ENCODE measurements around the gene CLEC5A.
A peak's percentile ranks its signal among the peaks of the same experiment; 100 is the strongest.
"Not testable (repeated sequence)": the region's sequence is repeated elsewhere in the genome, so short reads cannot be mapped to it uniquely, and the experiment has no call there.

Gene CLEC5A

GRCh38 chr7:141946796-141947195 is at the start of gene CLEC5A:
Gene CLEC5A (minus strand): TSS chr7:141946974. CDS start chr7:141946292, 682 bp downstream.
- no peak for DNase-seq

GRCh38 chr7:141993354-141993753 is 46.6 kb upstream of the CLEC5A start:
- DNase-seq = no peak

- DNase-seq = no peak
Observed at GRCh38 chr7:141992688-141993087, 45.9 kb upstream of the CLEC5A start.

- DNase-seq = no peak
Observed at GRCh38 chr7:141992156-141992555, 45.4 kb upstream of the CLEC5A start.

GRCh38 chr7:141991140-141991539 is 44.4 kb upstream of the CLEC5A start:
- DNase-seq = no peak

GRCh38 chr7:141990011-141990725 is 43.4 kb upstream of the CLEC5A start:
- DNase-seq = no peak

- not testable (repeated sequence) for DNase-seq
Observed at GRCh38 chr7:141987803-141988202, 41.0 kb upstream of the CLEC5A start.

GRCh38 chr7:141986923-141987322 is 40.1 kb upstream of the CLEC5A start:
- DNase-seq = no peak

- DNase-seq = not testable (repeated sequence)
Observed at GRCh38 chr7:141985926-141986325, 39.2 kb upstream of the CLEC5A start.

GRCh38 chr7:141979568-141979967 is 32.8 kb upstream of the CLEC5A start:
- DNase-seq = no peak

GRCh38 chr7:141978351-141978750 is 31.6 kb upstream of the CLEC5A start:
- no peak for DNase-seq

- no peak for DNase-seq
Observed at GRCh38 chr7:141976524-141977245, 29.9 kb upstream of the CLEC5A start.

- DNase-seq = peak; percentile 66
Observed at GRCh38 chr7:141975806-141976523, 29.2 kb upstream of the CLEC5A start.

- DNase-seq = peak; percentile 38
Observed at GRCh38 chr7:141974831-141975230, 28.1 kb upstream of the CLEC5A start.

GRCh38 chr7:141973673-141974072 is 26.9 kb upstream of the CLEC5A start, which contains the start of gene TAS2R38:
Gene TAS2R38 (minus strand): TSS chr7:141973773. CDS start chr7:141973689, 84 bp downstream.
- DNase-seq = no peak

GRCh38 chr7:141960687-141961422 is 14.1 kb upstream of the CLEC5A start:
- DNase-seq = no peak

- no peak for DNase-seq
Observed at GRCh38 chr7:141956084-141956483, 9.3 kb upstream of the CLEC5A start.

- DNase-seq = no peak
Observed at GRCh38 chr7:141954334-141954733, 7.6 kb upstream of the CLEC5A start.

GRCh38 chr7:141952461-141952860 is 5.7 kb upstream of the CLEC5A start:
- DNase-seq = no peak

- DNase-seq = no peak
Observed at GRCh38 chr7:141950806-141951205, 4.0 kb upstream of the CLEC5A start.

- DNase-seq = no peak
Observed at GRCh38 chr7:141949911-141950310, 3.1 kb upstream of the CLEC5A start.

GRCh38 chr7:141949451-141949850 is 2.7 kb upstream of the CLEC5A start:
- DNase-seq = no peak

- DNase-seq = no peak
Observed at GRCh38 chr7:141949021-141949420, 2.2 kb upstream of the CLEC5A start.
